Hematopoietic multipotent progenitor cell (in vitro differentiated cells): ENCODE results near the gene BSG. TPM values are rescaled to one million over a fixed set of nuclear protein-coding genes. Genes with fewer than 3 reads are reported as not detected.
"Not testable (repeated sequence)": the region's sequence is repeated elsewhere in the genome, so short reads cannot be mapped to it uniquely, and the experiment has no call there.

Experiments used
- DNase-seq, 3 donors: peaks; one replicate each; pipeline ENCODE4 v3.0.0-alpha.2; 2011 to 2015; ENCODE audit warnings: low read depth in 2 of 3, low spot score in 2 of 3
- total RNA-seq: library from RNA; depleted of rRNA; stranded (reverse); fragments of >200 nt; gene quantifications from one replicate; pipeline ENCODE4 v1.2.3, GENCODE V29; 2012

Gene BSG
- total RNA-seq, 1 donor = 254 TPM

- no peak for DNase-seq
These were observed 29.4 kb downstream of the BSG start for GRCh38 chr19:601790-602189.

DNA sequence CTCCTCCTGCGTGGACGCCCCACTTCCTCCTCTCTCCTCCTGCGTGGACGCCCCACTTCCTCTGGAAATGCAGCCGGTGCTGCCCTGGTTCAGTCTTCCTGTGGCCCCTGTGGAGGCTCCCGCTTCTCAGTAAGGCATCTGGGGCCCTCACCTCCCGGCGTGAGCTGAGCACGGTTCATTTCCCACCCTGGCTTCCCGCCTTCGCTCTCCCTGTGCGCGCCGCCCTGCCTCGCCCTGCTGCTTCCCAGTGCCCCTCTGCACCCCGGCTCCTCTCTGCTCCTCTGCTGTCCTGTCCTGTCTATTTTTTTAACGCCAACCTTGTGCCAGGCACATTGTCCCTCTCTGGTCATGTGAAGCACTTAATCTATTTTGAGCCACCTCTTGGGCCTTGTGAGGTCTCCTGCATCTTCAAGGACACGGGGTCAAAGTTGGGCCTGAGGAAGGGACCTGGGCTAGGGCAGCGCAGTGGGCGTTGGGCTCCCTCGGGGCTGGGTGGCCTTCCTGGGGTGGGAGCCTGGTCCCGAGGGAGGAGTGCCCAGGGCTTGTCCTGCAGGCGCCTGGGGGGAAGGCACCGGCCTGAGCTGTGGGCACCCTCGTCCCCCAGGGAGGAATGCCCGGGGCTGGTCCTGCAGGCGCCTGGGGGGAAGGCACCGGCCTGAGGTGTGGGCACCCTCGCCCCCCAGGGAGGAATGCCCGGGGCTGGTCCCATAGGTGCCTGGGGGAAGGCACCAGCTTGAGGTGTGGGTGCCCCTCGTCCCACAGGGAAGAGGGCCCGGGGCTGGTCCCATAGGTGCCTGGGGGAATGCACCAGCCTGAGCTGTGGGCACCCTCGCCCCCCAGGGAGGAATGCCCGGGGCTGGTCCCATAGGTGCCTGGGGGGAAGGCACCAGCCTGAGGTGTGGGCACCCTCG, 30.2 kb downstream of the BSG start:
- DNase-seq = no peak

DNA sequence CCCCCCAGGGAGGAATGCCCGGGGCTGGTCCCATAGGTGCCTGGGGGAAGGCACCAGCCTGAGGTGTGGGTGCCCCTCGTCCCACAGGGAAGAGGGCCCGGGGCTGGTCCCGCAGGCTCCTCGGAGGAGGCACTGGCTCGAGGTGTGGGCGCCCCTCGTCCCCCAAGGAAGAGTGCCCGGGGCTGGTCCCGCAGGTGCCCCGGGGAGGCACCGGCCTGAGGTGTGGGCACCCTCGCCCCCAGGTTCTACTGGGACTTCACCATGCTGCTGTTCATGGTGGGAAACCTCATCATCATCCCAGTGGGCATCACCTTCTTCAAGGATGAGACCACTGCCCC, 30.9 kb downstream of the BSG start:
- not testable (repeated sequence) for DNase-seq

GRCh38 chr19:603779-604178, 31.4 kb downstream of the BSG start:
- not testable (repeated sequence) for DNase-seq

- no peak for DNase-seq
These were observed 32.0 kb downstream of the BSG start for GRCh38 chr19:604355-604754.

- DNase-seq = not testable (repeated sequence)
These were observed 32.9 kb downstream of the BSG start for GRCh38 chr19:605061-605971.

- DNase-seq = no peak
These were observed 35.1 kb downstream of the BSG start for GRCh38 chr19:607301-608154.

DNA sequence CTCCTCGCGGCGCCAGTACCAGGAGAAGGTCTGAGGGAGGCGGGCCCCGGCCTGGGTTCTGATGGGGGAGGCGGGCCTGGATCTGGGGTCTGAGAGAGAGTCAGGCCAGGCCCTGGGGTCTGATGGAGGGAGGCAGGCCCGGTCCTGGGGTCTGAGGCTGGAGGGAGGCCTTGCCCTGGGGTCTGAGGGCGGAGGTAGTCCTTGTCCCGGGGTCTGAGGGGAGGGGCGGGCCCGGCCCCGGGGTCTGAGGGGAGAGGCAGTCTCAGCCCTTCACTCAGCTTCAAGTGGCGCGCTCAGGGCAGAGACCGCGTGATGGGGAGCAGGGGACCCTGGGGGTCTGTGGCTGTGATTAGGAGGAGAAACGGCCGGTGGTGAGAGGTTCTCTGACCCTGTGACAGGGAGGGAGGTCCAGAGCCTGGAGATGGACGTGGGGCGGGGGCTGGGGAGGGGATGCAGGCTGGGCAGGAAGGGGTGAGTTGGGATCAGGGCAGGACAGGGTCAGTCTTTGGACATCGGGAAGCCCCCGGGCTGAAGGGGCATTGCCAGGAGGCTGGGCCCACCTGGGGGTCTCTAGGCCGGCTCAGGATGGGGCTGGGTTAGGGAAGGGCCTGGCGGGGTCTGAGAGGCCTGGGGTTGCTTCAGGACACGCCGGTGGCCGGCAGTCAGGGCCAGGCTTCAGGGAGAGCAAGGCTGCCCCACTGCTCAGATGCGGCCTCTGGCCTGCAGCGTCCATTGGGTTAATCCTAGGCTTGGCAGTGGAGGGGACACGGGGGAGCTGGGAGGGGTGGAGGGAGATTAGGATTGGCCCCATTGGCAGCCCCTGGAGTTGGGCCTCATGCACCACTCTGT, 36.0 kb downstream of the BSG start:
- no peak for DNase-seq

- peak in 1 of 3 donors; percentile 34 for DNase-seq
These were observed 36.6 kb downstream of the BSG start for GRCh38 chr19:609004-609346.

DNA sequence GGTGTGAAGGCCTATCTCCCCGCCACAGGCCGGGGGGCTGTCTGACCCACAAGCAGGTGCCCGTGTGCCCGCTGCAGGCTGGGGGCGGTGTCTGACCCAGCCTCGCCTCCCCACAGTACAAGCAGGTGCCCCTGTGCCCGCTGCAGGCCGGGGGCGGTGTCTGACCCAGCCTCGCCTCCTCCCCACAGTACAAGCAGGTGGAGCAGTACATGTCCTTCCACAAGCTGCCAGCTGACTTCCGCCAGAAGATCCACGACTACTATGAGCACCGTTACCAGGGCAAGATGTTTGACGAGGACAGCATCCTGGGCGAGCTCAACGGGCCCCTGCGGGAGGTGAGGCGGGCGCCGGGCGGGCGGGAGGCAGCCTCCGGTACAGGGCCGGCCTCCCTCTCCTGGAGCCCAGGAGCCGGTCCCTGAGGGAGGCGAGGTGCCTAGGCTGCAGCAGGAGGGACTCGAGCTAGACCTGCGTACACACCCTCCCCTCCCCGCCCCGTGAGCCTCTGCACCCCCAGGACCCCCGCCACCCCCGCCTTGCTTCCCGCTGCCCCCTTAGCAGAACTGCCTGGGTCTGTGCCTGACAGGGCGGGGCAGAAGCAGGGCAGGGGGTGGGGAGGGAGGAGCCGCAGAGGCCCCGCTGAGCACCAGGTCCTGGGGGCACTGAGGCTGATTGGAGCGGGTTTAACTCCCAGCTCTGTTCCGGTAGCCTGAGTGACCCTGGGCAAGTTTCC, 37.8 kb downstream of the BSG start:
- DNase-seq = peak in 1 of 3 donors; percentile 33

GRCh38 chr19:610801-611480, 38.5 kb downstream of the BSG start:
- peak in 1 of 3 donors; percentile 52 for DNase-seq

DNA sequence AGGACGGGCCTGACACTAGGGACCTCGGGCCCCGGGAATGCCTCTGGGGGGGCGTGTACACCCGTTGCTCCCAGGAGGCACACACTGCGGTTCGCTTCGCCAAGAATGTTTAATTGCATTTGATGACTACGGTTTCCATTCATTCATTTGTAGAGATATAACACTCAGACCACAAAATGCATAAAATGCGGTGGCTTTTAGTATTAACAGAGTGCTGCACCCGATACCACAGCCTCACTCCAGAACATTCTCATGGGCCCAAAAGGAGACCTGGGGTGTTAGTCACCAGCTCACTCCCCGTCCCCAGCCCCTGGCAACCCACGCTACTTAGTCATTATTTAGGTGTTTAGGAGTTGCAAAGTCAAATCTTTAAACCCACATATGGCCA, 39.1 kb downstream of the BSG start:
- no peak for DNase-seq

GRCh38 chr19:612941-613340, 40.5 kb downstream of the BSG start:
- DNase-seq = no peak

- DNase-seq = no peak
These were observed 41.6 kb downstream of the BSG start for GRCh38 chr19:613732-614567.

GRCh38 chr19:615619-616018, 43.2 kb downstream of the BSG start:
- peak in 1 of 3 donors; percentile 15 for DNase-seq

DNA sequence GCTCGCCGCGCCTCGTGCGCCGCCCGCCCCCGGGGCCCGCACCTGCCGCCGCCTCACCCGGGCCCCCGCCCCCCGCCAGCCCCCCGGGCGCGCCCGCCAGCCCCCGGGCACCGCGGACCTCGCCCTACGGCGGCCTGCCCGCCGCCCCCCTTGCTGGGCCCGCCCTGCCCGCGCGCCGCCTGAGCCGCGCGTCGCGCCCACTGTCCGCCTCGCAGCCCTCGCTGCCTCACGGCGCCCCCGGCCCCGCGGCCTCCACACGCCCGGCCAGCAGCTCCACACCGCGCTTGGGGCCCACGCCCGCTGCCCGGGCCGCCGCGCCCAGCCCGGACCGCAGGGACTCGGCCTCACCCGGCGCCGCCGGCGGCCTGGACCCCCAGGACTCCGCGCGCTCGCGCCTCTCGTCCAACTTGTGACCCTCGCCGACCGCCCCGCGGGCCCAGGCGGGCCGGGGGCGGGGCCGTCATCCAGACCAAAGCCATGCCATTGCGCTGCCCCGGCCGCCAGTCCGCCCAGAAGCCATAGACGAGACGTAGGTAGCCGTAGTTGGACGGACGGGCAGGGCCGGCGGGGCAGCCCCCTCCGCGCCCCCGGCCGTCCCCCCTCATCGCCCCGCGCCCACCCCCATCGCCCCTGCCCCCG, 43.8 kb downstream of the BSG start:
- no peak for DNase-seq
